Kidney (tissue), 14 donors: ENCODE results near the gene ENTREP1. TPM values are rescaled to one million over a fixed set of nuclear protein-coding genes. Genes with fewer than 3 reads are reported as not detected.

ENCODE experiments used
- DNase-seq, 5 donors: peaks; one replicate each; pipeline ENCODE4 v3.0.0-alpha.2; 2013 to 2020
- FAIRE-seq: peaks from 2 replicates; lab custom pipeline; 2012; peaks lifted over from hg19 to GRCh38; lab: Jason Lieb, UNC
- H3K27ac ChIP-seq, 2 donors: one replicate each; pipeline ENCODE4 v1.7.0; 2013; ENCODE audit warnings: low read depth in 2 of 2, low read length in 2 of 2, inconsistent platforms in 1 of 2
- H3K27me3 ChIP-seq: one replicate; pipeline ENCODE4 v1.7.1; 2013; ENCODE audit warnings: low read length, inconsistent platforms; ENCODE audit not compliant: control insufficient read depth, insufficient read depth
- H3K36me3 ChIP-seq, 3 donors: one replicate each; pipeline versions ENCODE4 v1.7.0 to v1.7.1; 2013; ENCODE audit warnings: low read length in 3 of 3, control low read depth in 1 of 3, inconsistent platforms in 1 of 3; ENCODE audit not compliant: insufficient read depth in 3 of 3, control insufficient read depth in 2 of 3
- H3K4me1 ChIP-seq, 3 donors: one replicate each; pipeline versions ENCODE4 v1.7.0 to v1.7.1; 2013; ENCODE audit warnings: low read length in 3 of 3, inconsistent platforms in 1 of 3, low read depth in 1 of 3; ENCODE audit not compliant: control insufficient read depth in 2 of 3, insufficient read depth in 2 of 3
- H3K4me3 ChIP-seq, 3 donors: one replicate each; pipeline versions ENCODE4 v1.7.0 to v1.8.1; 2013; ENCODE audit warnings: low read length in 3 of 3, control low read depth in 1 of 3, inconsistent platforms in 1 of 3
- H3K9ac ChIP-seq, 3 donors: one replicate each; pipeline versions ENCODE4 v1.7.0 to v1.7.1; 2013; ENCODE audit warnings: low read length in 3 of 3, control low read depth in 1 of 3, inconsistent platforms in 1 of 3
- H3K9me3 ChIP-seq, 3 donors: one replicate each; pipeline versions ENCODE4 v1.7.0 to v1.7.1; 2013; ENCODE audit warnings: low read length in 3 of 3, control low read depth in 1 of 3, inconsistent platforms in 1 of 3; ENCODE audit not compliant: control insufficient read depth in 2 of 3, insufficient read depth in 1 of 3
- CTCF ChIP-seq: IDR thresholded peaks from 3 replicates; pipeline ENCODE4 v1.5.1; 2012; ENCODE audit warnings: mild to moderate bottlenecking, moderate library complexity, borderline replicate concordance; ENCODE audit not compliant: insufficient read depth; ENCODE audit errors: extremely low read depth
- intact Hi-C: fragments of 100-400 bp; cut with DNase I; formaldehyde crosslinking; loops from one replicate; pipeline ENCODE4 v1.11.1; 2022
- polyA plus RNA-seq: library from polyadenylated mRNA; stranded (reverse); fragments of 350-450 nt; fragmentation: Illumina TruSeq; extraction: RNeasy Lipid Tissue Mini Kit (QIAGEN cat#74804); gene quantifications from one replicate; pipeline ENCODE4 v1.2.3, GENCODE V29; 2014; ENCODE audit warnings: low read depth, low replicate concordance; ENCODE audit not compliant: insufficient read depth
- total RNA-seq: library from RNA; stranded (reverse); fragmentation: NEBNext Ultra II Directional; extraction: Animal tissue kit (Norgen Biotek cat#: 25700); gene quantifications from one replicate; pipeline ENCODE4 v1.2.1, GENCODE V29; 2021
- donor health status: control.
- donor health status: control.
- donor health status: control.
- donor health status: control.
- donor health status: control.
- donor health status: DM: yes; HTN: yes; CAD: no.
- donor health status: Normal renal cell carcinoma (clear cell type).

The ENTREP1 gene
- total and polyA plus RNA-seq, 2 donors from 2014 or later: 7.5 to 8.6 TPM

GRCh38 chr9:69363191-69363590 lies 38.2 kb downstream of the ENTREP1 start:
- TF ChIP-seq CTCF: no peak
- H3K9me3 ChIP-seq: no peaks in the 10 kb centered on the region
- DNase-seq (no peak), FAIRE-seq (no peak)
- H3K27ac ChIP-seq: no peak overlapping the region
- H3K9ac ChIP-seq: no peak overlapping the region
- H3K4me1 ChIP-seq: no peaks in the 10 kb centered on the region
- H3K4me3 ChIP-seq: no peak overlapping the region
- no peaks in the 10 kb centered on the region for H3K36me3 ChIP-seq
- H3K27me3 ChIP-seq: no peaks in the 10 kb centered on the region
- intact Hi-C loops: no loop called here

GRCh38 chr9:69364510-69365150 lies 39.6 kb downstream of the ENTREP1 start:
- FAIRE-seq: no peak
- no peak overlapping the region for H3K9ac ChIP-seq
- no peaks in the 10 kb centered on the region for H3K36me3 ChIP-seq

GRCh38 chr9:69370430-69370829 lies 45.4 kb downstream of the ENTREP1 start:
- no peak overlapping the region for H3K27ac ChIP-seq
- no peak for TF ChIP-seq CTCF
- no peak for DNase-seq
- H3K4me1 ChIP-seq: no peaks in the 10 kb centered on the region
- H3K4me3 ChIP-seq: no peak overlapping the region
- no peaks in the 10 kb centered on the region for H3K27me3 ChIP-seq
- H3K9me3 ChIP-seq: no peaks in the 10 kb centered on the region
- H3K9ac ChIP-seq: no peak overlapping the region
- FAIRE-seq: no peak
- no peaks in the 10 kb centered on the region for H3K36me3 ChIP-seq
- intact Hi-C loops: no loop called here

More at GRCh38 chr9:69364510-69365150, 39.6 kb downstream of the ENTREP1 start:
- no peak for DNase-seq
- no peak overlapping the region for H3K4me3 ChIP-seq
- no peak for TF ChIP-seq CTCF
- no peaks in the 10 kb centered on the region for H3K4me1 ChIP-seq
- no peak overlapping the region for H3K27ac ChIP-seq
- intact Hi-C loops: no loop called here
- no peaks in the 10 kb centered on the region for H3K9me3 ChIP-seq
- no peaks in the 10 kb centered on the region for H3K27me3 ChIP-seq

- no peaks in the 10 kb centered on the region for H3K27me3 ChIP-seq
- H3K4me3 ChIP-seq: no peak overlapping the region
- intact Hi-C loops: no loop called here
- FAIRE-seq (no peak), DNase-seq (no peak)
- no peaks in the 10 kb centered on the region for H3K9me3 ChIP-seq
- H3K36me3 ChIP-seq: no peaks in the 10 kb centered on the region
- H3K9ac ChIP-seq: no peak overlapping the region
- no peak overlapping the region for H3K27ac ChIP-seq
- no peak for TF ChIP-seq CTCF
- no peaks in the 10 kb centered on the region for H3K4me1 ChIP-seq
These were observed 46.0 kb downstream of the ENTREP1 start for GRCh38 chr9:69371001-69371400.
